Upper lobe of left lung (tissue), 4 donors: ENCODE measurements around the gene CA5A.

ENCODE experiments used
- CTCF ChIP-seq, 6 experiments: fragments of 450-650 bp in 4 of 6; fragments of 200-600 bp in 2 of 6; sonication (generic) in 2 of 6; IDR thresholded peaks; one replicate each; pipeline ENCODE4 v1.5.1; 2016 to 2019; ENCODE audit warnings: antibody characterized with exemption in 6 of 6
- POLR2AphosphoS5 ChIP-seq, 2 donors: sonication (generic); formaldehyde crosslinking; IDR thresholded peaks; one replicate each; pipeline ENCODE4 v1.5.1; 2017; ENCODE audit warnings: antibody characterized with exemption in 2 of 2

GRCh38 chr16:87847785-87848675 is 88.3 kb downstream of the CA5A start:
- no peak for TF ChIP-seq CTCF (IDR thresholded peaks at IDR 0.05)
- no peak for TF ChIP-seq POLR2AphosphoS5 (IDR thresholded peaks at IDR 0.05)
